ENCODE results near the gene NT5C2. TPM values are rescaled to one million over a fixed set of nuclear protein-coding genes. Genes with fewer than 3 reads are reported as not detected.

NT5C2 gene
- total and polyA plus RNA-seq, 2 donors (not counting 3 experiments of a cell fraction or from before 2014, with no cell fraction given): 47.2 to 69.9 TPM

- CTCF ChIA-PET: no interaction called here
- Histone ChIP-seq H3K79me2 (ENCODE audit: control insufficient read depth, insufficient read depth, low read length) (no peaks in the 10 kb centered on the region), H3K4me2 (ENCODE audit: insufficient read depth, low read length) (no peak overlapping the region), H3K9ac (replicated peaks; ENCODE audit: extremely low read depth, insufficient read depth, low read length) (no peak overlapping the region), H3K4me1 (ENCODE audit: control insufficient read depth, extremely low read depth, insufficient read depth, low read length) (no peaks in the 10 kb centered on the region), H3K27me3 (ENCODE audit: control insufficient read depth in 2 of 2, insufficient read depth in 2 of 2, low read length in 2 of 2) (peaks cover 0 to 10% of the 10 kb centered on the region in 2 experiments), H4K20me1 (replicated peaks; ENCODE audit: control insufficient read depth, extremely low read depth, insufficient read depth, low read length) (no peaks in the 10 kb centered on the region), H3K27ac (ENCODE audit: insufficient read depth, low read depth, low read length) (no peak overlapping the region), H2AFZ (ENCODE audit: low read depth, low read length) (no peak overlapping the region), H3K36me3 (ENCODE audit: control insufficient read depth in 2 of 2, extremely low read depth in 1 of 2, insufficient read depth in 2 of 2, low read length in 2 of 2) (no peaks in the 10 kb centered on the region), H3K9me1 (replicated peaks; ENCODE audit: control insufficient read depth, extremely low read depth, insufficient read depth, low read length) (no peaks in the 10 kb centered on the region), H3K4me3 (replicated peaks in 1 of 3; ENCODE audit: insufficient read depth in 1 of 3, low read depth in 1 of 3, low read length in 3 of 3) (no peak overlapping the region), H3K9me3 (replicated peaks; ENCODE audit: control insufficient read depth, insufficient read depth, low read length) (no peaks in the 10 kb centered on the region)
- TF ChIP-seq GATA2 (IDR thresholded peaks at IDR 0.05; ENCODE audit: insufficient read depth, insufficient read length, low read depth, low read length) (no peak), POLR2AphosphoS5 (IDR thresholded peaks at IDR 0.05; ENCODE audit: insufficient read depth, low read depth, low read length) (no peak), FOS (IDR thresholded peaks at IDR 0.05; ENCODE audit: borderline replicate concordance, insufficient read depth, low read length) (no peak), EZH2 (IDR thresholded peaks at IDR 0.05; ENCODE audit: borderline replicate concordance, low read depth, low read length, severe bottlenecking) (no peak), MAX (IDR thresholded peaks at IDR 0.05; ENCODE audit: insufficient read depth, insufficient read length) (no peak), MYC (IDR thresholded peaks at IDR 0.05; ENCODE audit: low read depth, low read length) (no peak), JUN (IDR thresholded peaks at IDR 0.05; ENCODE audit: borderline replicate concordance, insufficient read depth, insufficient read length, low read depth) (no peak), CTCF (IDR thresholded peaks at IDR 0.05; ENCODE audit: extremely low read depth in 1 of 2, insufficient read depth in 1 of 2, low read depth in 1 of 2, low read length in 2 of 2) (no peak), POLR2A (IDR thresholded peaks at IDR 0.05; ENCODE audit: low read depth, low read length) (no peak)
- no TSS peak for BruUV-seq (replicated peaks)
- intact Hi-C loops (cut with micrococcal nuclease): no loop called here
- FAIRE-seq (no peak), DNase-seq (ENCODE audit: low read depth, low spot score) (no peak)
- dilution Hi-C loops (cut with MboI; ENCODE audit: extremely low pct_ligation_motif_present, low sequenced_read_pairs): no loop called here
- POLR2A ChIA-PET: no interaction called here
These were observed 150.9 kb downstream of the NT5C2 start for GRCh38 chr10:103042129-103042528.

All from endothelial cell of umbilical vein (primary cell).